Testis (tissue), 3 donors: ENCODE data around the gene ABHD17A. TPM values are rescaled to one million over a fixed set of nuclear protein-coding genes. Genes with fewer than 3 reads are reported as not detected.
A peak's percentile ranks its signal among the peaks of the same experiment; 100 is the strongest.

Experiments used
- DNase-seq: peaks from one replicate; pipeline ENCODE4 v3.0.0-alpha.2; 2019
- H3K27ac ChIP-seq, 2 donors: fragments of 200-600 bp; sonication (generic); one replicate each; pipeline ENCODE4 v1.5.1; 2019
- H3K27me3 ChIP-seq: fragments of 200-600 bp; sonication (generic); one replicate; pipeline ENCODE4 v1.5.1; 2019
- H3K36me3 ChIP-seq: fragments of 200-600 bp; sonication (generic); one replicate; pipeline ENCODE4 v1.5.1; 2017; ENCODE audit warnings: low read depth; ENCODE audit errors: missing control alignments
- H3K4me1 ChIP-seq: fragments of 200-600 bp; sonication (generic); one replicate; pipeline ENCODE4 v1.5.1; 2019
- H3K4me3 ChIP-seq, 2 donors: fragments of 200-600 bp; sonication (generic); one replicate each; pipeline ENCODE4 v1.5.1; 2017 to 2019
- H3K9me3 ChIP-seq: fragments of 200-600 bp; sonication (generic); one replicate; pipeline ENCODE4 v1.5.1; 2017
- POLR2A ChIP-seq: fragments of 450-650 bp; IDR thresholded peaks from one replicate; pipeline ENCODE4 v1.6.1; 2017; ENCODE audit warnings: antibody characterized with exemption, mild to moderate bottlenecking, moderate library complexity
- WGBS, 2 donors: methylation state at CpG; one replicate each; pipeline ENCODE4 v1.1.5; 2018; 5-methylcytosine and 5-hydroxymethylcytosine counted together
- intact Hi-C: fragments of 100-400 bp; cut with DNase I; formaldehyde crosslinking; loops from one replicate; pipeline ENCODE4 v1.15.1; 2023; ENCODE audit warnings: low total_unique reads
- polyA plus RNA-seq: library from polyadenylated mRNA; stranded (reverse); fragments of 350-450 nt; fragmentation: Illumina TruSeq; extraction: RNeasy Lipid Tissue Mini Kit (QIAGEN cat#74804); gene quantifications from one replicate; pipeline ENCODE4 v1.2.3, GENCODE V29; 2014; ENCODE audit warnings: low read depth, low replicate concordance; ENCODE audit not compliant: insufficient read depth
- total RNA-seq, 2 donors: library from RNA; depleted of rRNA; stranded (reverse); fragments of >200 nt; gene quantifications; one replicate each; pipeline ENCODE4 v1.2.3, GENCODE V29; 2016
- TF ChIP-seq, protein P1 (sequence below), 3 experiments: fragments of 450-650 bp in 2 of 3; fragments of 200-600 bp in 1 of 3; sonication (generic) in 1 of 3; IDR thresholded peaks; one replicate each; pipeline ENCODE4 v1.5.1; 2016 to 2019; ENCODE audit warnings: antibody characterized with exemption in 3 of 3, mild to moderate bottlenecking in 2 of 3, moderate library complexity in 1 of 3

ABHD17A gene
- total and polyA plus RNA-seq, 3 donors from 2014 or later: 51.1 to 140 (median 127) TPM

DNA sequence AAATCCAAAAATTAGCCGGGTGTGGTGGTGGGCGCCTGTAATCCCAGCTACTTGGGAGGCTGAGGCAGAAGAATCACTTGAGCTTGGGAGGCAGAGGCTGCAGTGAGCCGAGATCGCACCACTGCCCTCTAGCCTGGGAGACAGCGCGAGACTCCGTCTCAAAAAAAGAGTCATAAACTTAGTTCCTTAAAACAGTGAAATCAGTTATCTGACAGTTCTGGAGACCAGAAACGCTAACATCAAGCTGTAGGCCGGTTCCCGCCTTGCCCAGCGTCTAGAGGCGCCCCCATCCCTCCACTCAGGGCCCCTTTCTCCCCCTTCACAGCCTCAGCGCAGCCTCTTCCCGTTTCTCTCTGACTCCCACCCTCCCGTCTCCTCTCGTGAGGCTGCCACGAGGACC is 31.9 kb upstream of the ABHD17A start:
- 89 to 90% methylated on average over 17 of the region's 17 CpGs for WGBS, 2 donors
- no peaks in the 10 kb centered on the region for H3K9me3 ChIP-seq
- H3K4me1 ChIP-seq: no peaks in the 10 kb centered on the region
- H3K27ac ChIP-seq: no peak overlapping the region
- no peaks in the 10 kb centered on the region for H3K36me3 ChIP-seq
- intact Hi-C loops: no loop called here
- no peak overlapping the region for H3K4me3 ChIP-seq
- no peak for DNase-seq
- H3K27me3 ChIP-seq: no peaks in the 10 kb centered on the region
- TF ChIP-seq, protein P1, sequence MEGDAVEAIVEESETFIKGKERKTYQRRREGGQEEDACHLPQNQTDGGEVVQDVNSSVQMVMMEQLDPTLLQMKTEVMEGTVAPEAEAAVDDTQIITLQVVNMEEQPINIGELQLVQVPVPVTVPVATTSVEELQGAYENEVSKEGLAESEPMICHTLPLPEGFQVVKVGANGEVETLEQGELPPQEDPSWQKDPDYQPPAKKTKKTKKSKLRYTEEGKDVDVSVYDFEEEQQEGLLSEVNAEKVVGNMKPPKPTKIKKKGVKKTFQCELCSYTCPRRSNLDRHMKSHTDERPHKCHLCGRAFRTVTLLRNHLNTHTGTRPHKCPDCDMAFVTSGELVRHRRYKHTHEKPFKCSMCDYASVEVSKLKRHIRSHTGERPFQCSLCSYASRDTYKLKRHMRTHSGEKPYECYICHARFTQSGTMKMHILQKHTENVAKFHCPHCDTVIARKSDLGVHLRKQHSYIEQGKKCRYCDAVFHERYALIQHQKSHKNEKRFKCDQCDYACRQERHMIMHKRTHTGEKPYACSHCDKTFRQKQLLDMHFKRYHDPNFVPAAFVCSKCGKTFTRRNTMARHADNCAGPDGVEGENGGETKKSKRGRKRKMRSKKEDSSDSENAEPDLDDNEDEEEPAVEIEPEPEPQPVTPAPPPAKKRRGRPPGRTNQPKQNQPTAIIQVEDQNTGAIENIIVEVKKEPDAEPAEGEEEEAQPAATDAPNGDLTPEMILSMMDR (IDR thresholded peaks at IDR 0.05): no peak
- no peak for TF ChIP-seq POLR2A

DNA sequence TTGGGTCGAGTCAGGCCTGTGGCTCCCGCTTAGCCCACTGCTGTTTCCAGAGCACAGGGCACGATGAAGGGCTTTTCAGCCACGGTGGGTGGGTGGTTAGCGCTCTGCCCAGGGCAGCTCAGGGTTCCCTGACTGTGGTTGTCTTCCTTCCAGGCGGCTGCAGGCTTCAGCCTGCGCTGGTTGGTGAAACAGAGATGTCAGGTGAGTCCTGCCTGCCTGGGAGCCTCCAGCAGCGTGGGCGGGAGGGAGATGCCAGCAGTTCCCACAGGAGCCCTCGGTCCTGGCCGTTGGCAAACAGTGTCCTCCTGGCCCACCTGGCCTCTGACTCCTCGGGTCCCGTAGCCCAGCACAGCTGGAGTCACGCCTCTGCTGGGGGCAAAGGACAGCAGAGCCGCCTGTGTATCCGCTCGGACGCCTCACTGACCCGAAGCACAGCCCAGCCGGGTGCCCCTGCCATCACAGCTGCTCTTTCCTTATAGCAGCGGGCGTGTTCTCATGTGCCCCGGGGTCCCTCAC is 29.6 kb upstream of the ABHD17A start:
- no peak for DNase-seq
- Histone ChIP-seq H3K27me3 (no peaks in the 10 kb centered on the region), H3K4me1 (no peaks in the 10 kb centered on the region), H3K27ac (no peak overlapping the region), H3K9me3 (no peaks in the 10 kb centered on the region), H3K4me3 (no peak overlapping the region), H3K36me3 (no peaks in the 10 kb centered on the region)
- intact Hi-C loops: no loop called here
- 93 to 96% methylated on average over 12 to 23 of the region's 23 CpGs for WGBS, 2 donors
- no peak for TF ChIP-seq POLR2A
- TF ChIP-seq, protein P1 (IDR thresholded peaks at IDR 0.05): no peak

DNA sequence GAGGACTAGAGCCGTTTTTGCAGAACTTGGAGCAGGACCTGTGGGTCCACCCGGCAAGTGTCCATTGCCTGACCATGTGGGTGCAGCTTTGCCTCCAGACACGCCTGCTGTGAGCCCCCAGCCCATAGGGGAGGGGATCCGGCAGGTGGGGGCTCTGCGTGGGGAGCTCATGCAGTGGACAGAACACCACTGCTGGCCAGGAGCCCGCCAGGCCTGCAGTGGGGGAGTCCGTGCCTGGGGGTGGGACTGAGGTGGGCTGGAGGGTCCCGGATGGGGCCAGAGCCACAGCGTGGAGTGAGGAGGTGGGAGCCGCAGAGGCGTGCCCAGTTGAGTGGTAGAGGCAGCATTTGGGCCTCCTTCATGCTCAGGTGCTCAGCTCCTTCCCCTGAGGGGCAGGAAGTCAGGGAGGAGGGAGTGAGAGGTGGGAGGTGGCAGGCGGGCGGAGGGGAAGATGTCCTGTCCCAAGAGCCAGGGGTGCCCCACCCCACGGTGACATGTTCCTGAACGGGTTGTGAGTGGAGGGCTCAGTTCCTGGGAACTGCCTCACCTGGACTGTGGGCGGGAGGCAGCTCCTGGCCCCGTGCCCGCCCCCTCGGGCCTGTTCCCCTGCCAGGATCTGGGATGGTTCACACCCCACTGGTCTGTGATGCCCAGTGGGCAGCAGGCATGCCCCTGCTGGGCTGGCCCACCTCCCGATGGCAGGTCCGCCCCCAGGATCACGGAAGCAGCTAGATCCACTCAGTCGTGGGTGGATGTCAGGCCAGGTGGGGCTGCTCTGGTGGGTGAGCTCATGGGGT is 28.7 kb upstream of the ABHD17A start:
- WGBS, 2 donors: 80 to 87% methylated on average over 5 to 23 of the region's 23 CpGs
- intact Hi-C loops: no loop called here
- Histone ChIP-seq H3K4me3 (no peak overlapping the region), H3K36me3 (no peaks in the 10 kb centered on the region), H3K27me3 (no peaks in the 10 kb centered on the region), H3K9me3 (no peaks in the 10 kb centered on the region), H3K4me1 (no peaks in the 10 kb centered on the region), H3K27ac (no peak overlapping the region)
- DNase-seq: no peak
- no peak for TF ChIP-seq POLR2A
- TF ChIP-seq, protein P1 (IDR thresholded peaks at IDR 0.05): no peak

DNA sequence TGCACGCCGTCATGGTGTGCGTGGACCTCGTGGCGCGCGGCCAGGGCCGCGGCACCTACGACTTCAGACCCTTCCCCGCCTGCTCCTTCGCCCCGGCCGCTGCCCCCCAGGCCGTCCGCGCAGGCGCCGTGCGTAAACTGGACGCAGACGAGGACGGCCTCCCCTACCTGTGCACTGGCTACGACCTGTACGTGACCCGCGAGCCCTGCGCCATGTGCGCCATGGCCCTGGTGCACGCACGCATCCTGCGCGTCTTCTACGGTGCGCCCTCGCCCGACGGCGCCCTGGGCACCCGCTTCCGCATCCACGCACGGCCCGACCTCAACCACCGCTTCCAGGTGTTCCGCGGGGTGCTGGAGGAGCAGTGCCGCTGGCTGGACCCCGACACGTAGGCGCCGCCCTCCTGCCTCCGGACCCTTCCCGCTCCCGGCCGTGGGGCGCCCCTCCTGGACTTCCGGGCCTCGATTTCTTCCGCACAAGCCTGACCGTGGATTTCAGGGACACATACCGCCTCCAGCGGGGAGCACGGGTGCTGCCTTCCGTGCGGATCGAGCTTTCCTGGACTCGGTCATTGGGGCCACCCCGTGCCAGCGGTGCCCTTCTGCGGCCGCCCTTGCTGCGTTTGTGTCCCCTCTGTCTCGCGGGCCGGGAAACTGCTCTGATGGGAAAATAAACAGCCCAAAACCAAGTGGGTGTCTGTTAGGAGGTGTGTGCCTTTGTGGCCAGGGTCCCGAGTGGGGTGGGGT is 27.6 kb upstream of the ABHD17A start:
- 82 to 91% methylated on average over 17 to 72 of the region's 77 CpGs for WGBS, 2 donors
- peak overlapping the region; percentile 21 to 31 for H3K4me3 ChIP-seq
- TF ChIP-seq, protein P1 (IDR thresholded peaks at IDR 0.05): no peak
- TF ChIP-seq POLR2A: no peak
- H3K27ac ChIP-seq: no peak overlapping the region
- H3K36me3 ChIP-seq: no peaks in the 10 kb centered on the region
- H3K9me3 ChIP-seq: no peaks in the 10 kb centered on the region
- H3K27me3 ChIP-seq: no peaks in the 10 kb centered on the region
- DNase-seq: no peak
- intact Hi-C loops: no loop called here
- peaks cover 4% of the 10 kb centered on the region for H3K4me1 ChIP-seq
